Measurements from ENCODE around the gene CDO1.

DNA sequence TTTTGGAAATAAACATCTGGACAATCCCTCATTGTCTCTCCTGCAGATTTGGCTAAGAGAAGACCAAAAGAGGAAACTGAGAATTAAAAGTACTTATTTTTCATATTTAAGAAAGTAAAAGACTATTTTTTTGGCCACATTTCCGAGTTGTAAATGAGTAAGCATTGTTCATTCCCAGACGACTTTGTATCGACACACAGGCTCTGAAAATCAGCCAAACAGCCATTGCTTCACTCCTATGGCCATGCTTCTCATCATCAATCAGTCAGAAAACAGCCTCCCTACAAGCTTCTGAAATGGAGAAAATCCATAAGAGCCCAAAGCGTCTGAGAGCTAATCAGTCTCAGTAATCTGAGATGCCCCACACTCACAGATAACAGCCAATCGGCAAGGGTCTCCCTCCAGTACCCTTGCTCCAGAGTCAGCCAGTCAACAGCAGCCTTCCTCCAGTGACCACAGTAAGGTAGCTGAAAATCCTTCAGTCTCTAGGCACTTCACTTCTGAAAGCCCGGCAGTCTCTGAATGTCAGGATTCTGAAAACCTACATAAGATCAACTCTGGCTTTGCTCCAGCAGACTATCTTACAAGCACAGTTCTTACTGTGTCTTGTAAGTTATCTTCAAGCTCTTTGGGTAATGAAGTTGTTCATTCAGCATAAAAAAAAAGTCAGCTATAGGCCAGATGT is 30.9 kb downstream of the CDO1 start:
- TF ChIP-seq, protein P1, sequence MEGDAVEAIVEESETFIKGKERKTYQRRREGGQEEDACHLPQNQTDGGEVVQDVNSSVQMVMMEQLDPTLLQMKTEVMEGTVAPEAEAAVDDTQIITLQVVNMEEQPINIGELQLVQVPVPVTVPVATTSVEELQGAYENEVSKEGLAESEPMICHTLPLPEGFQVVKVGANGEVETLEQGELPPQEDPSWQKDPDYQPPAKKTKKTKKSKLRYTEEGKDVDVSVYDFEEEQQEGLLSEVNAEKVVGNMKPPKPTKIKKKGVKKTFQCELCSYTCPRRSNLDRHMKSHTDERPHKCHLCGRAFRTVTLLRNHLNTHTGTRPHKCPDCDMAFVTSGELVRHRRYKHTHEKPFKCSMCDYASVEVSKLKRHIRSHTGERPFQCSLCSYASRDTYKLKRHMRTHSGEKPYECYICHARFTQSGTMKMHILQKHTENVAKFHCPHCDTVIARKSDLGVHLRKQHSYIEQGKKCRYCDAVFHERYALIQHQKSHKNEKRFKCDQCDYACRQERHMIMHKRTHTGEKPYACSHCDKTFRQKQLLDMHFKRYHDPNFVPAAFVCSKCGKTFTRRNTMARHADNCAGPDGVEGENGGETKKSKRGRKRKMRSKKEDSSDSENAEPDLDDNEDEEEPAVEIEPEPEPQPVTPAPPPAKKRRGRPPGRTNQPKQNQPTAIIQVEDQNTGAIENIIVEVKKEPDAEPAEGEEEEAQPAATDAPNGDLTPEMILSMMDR (IDR thresholded peaks at IDR 0.05), result no peak
- no peak for TF ChIP-seq POLR2AphosphoS5 (IDR thresholded peaks at IDR 0.05)
- no peak for TF ChIP-seq POLR2A (IDR thresholded peaks at IDR 0.05)
